GM19035 (cell line): Measurements from ENCODE around the gene CC2D1A.

Experiments
- ATAC-seq: cut with Tn5 transposase; IDR thresholded peaks from one replicate; pipeline ENCODE4 v1.9.1; 2021; ENCODE audit not compliant: unreplicated experiment

CC2D1A gene

DNA sequence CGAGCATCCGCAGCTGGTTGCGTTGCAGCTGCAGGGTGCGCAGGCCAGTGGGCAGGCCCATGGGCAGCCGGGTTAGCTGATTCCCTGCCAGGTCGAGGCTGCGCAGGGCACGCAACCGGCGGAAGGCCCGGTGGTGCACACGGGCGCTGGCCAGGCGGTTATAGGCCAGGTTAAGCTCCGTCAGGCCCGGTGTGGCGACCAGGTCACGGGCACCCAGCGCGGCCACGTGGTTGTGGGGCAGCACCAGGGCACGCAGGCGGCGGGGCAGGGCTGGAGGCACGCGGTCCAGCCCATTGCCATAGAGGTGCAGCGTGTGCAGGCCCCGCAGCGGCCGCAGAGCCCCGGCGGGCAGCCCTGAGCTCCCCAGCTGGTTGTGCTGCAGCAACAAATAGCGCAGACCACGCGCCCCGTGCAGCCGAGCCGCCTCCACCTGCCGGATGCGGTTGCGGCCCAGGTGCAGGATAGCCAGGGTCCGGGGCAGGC, 27.0 kb downstream of the CC2D1A start:
- no peak for ATAC-seq

DNA sequence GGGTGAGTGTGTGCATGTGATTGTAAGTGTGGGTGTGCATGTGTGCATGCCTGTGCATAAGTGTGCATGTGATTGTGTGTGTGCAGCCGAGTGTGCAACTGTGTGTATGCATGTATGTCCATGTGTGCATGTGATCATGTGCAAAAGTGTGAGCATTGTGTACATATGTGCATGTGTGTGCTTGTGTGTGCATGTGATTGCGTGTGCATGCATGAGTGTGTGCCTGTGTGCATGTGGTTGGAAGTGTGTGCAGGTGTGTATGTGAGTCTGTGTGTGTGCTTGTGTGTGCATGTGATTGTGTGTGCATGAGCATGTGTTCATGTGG, 28.7 kb downstream of the CC2D1A start:
- ATAC-seq, result no peak

DNA sequence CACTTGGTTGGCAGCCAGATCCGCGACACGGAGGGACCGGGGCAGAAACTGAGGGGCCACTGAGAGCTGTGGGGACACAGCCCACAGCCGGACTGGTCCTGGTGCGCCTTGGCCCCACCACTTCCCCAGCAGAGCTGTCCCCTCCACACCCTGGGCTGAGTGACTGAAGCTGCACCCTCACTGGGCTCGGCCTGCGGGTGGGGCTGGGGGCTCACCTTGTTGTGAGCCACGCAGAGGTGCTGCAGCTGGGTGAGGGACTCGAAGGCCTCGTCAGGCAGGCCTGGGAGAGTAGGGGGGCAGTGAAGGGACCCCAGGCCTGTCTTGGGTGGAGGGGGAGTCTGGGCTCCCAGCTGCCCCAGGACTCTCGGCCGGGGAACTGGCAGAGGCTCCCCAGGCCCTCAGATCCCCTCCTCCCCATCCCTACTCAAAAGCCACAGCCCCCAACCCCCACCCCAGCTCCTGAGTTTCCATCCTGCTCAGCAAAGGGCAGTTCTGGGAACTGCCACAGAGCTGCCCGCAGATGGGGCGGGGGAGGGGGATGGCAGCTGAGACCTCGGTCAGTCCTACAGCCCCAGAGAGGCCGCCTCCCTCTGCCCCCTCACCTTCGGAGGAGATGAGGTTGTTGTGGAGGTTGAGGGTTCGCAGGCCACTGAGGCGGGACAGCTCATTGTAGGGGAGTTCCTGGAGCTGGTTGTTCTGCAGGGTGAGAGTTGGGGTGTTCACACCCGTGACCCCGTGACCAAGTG, 29.9 kb downstream of the CC2D1A start:
- ATAC-seq, result no peak

DNA sequence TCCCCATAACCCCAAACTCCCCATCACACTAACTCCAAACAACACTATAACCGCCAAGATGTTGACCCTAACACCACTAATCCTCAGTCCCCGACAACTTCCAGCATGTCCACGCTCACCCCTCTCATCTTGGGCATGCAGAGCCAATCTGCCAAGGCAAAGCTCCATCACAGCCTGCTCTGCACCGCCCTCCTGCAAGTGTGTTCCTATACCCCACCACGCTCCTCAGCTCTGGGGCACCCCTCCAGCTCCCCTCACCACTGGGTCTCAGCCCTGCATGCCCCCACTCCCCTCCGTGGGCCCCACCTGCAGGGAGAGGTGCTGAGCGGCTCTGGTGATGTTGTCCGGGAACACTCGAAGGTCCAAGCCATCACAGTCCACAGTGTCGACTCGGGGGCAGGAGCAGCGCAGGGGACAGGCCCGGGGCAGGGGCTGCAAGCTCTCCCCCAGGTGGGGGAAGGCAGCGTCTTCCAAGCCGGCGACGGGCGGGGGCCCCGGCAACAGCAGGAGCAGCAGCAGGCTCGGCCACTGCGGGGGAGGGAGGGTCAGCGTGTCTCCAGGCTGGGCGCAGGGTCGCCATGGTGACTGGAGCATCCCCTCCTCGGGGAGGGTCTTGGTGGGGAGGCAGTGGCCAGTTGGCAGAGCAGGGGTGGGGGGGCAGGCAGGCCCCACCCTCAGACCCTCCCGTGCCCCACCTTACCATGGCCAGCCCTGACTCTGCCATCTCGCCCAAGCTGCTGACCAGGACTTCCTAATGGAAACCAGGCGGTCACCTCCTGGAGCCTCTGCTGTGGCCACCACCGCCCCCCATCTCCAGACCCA, 31.7 kb downstream of the CC2D1A start:
- ATAC-seq, result no peak

DNA sequence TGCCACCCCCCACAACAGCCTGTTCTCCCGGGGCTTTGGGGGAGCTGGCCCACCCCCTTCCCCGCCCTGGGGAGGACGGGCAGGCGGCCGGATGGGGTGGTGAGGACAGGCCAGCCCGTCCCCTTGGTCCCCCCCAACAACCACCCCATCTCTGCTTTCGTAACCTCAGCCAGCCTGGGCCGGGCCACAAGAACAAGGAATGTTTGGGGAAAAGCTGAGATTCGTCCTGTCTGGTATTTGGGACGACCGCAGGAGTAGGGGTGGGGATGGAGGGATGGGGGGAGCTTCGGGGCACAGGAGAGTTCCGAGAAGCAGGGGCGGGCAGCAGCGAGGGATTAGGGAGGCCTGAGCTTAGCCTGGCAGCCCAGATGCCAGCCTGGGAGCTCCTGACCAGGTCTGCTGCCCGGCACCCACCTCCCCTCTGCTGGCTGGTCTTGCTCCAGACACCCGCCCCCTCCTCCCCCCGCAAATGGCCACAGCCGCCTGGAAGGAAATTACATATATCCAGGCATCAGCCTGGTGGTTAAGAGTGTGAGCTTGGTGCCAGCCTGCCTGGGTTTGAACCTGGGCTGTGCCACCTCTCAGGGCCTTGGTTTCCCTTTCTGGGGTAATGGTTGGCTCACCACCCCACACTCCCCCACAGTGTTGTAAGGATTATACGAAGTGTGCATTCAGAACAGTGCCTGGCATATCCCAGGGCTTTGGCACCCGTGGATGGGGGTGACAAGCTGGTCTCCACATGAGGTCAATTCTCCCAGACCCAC, 32.5 kb downstream of the CC2D1A start, which contains the start of gene PODNL1:
Gene PODNL1 (minus strand): TSS at position 117 of the 764 bp plus-strand sequence. CDS start 236 bp downstream, outside the sequence.
- ATAC-seq, result no peak

DNA sequence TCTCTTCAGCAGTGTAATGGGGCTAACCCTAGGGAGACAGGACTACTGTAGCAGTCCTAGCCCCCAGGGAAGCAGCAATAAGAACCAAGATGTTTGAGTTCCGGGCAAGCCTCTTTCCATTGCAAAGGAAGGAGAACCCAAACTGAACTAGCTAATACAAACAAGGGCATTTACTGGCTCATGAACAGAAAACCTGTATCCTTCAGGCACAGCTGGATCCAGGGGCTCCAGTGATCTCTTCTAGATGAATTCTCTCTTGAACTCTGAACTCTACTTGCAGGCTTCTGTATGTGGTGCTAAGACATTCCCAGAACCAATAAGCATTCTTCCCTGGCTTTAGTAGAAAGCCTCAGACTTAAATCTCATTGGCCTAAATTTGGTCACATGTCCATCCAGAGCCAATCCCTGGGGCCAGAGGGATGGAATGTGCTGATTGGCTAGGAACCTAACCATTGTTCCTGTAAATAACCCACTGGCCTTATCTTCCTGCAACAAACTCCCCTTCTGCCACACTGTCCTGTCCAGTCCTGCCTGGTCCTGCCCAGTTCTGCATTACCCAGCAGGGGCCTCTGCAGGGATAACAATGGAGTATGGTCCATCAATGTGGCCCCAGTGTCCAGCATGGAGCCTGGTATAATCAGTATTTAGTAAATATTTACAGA, 36.2 kb downstream of the CC2D1A start:
- ATAC-seq, result no peak

DNA sequence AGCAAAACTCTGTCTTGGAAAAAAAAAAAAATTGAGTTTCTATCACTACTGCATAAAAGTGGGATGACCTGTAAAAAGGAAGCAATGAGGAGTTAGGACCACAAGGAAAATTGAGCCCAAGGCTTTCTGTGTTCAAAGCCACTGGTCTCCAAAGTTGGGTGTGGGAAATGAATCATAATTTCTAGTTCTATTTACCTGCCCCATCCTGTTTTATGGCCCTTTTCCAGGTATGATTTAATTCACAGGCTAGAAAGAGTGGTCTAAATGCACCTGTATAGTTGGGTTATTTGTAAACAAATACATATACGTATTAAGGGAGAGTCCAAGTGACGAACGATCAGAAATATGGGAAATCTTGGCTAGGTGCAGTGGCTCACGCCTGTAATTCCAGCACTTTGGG, 40.4 kb downstream of the CC2D1A start:
- no peak for ATAC-seq

DNA sequence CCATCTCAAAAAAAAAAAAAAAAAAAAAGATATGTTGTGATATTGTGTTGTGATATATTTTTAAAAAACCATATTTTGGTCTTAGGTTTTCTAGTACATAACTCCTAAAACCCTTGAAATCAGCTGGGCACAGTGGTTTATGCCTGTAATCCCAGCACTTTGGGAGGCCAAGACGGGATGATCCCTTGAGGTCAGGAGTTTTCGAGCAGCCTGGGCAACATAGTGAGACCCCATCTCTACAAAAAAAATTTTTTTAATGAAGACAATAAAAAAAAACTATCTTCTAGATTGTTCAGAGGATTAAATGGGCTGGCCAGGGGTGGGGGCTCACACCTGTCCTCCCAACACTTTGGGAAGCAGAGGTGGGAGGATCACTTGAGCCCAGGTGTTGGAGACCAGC, 45.0 kb downstream of the CC2D1A start:
- no peak for ATAC-seq

DNA sequence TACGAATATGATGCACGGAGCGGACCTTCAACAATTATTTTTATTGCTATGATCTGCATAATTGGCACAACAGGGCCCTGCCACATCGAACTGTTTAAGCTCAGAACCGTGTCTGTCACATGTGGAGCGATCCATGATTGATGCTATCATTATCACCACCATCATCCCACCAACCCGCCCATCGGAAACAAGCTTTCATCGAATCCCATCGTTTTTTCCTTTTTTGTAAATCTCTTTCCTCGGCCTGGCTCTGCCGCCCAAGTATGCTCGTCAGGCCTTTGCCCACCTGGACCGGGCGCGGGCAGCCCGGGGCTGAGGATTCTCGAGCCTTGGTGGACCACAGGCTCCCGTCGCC, 45.8 kb downstream of the CC2D1A start:
- ATAC-seq, result peak; percentile 6

DNA sequence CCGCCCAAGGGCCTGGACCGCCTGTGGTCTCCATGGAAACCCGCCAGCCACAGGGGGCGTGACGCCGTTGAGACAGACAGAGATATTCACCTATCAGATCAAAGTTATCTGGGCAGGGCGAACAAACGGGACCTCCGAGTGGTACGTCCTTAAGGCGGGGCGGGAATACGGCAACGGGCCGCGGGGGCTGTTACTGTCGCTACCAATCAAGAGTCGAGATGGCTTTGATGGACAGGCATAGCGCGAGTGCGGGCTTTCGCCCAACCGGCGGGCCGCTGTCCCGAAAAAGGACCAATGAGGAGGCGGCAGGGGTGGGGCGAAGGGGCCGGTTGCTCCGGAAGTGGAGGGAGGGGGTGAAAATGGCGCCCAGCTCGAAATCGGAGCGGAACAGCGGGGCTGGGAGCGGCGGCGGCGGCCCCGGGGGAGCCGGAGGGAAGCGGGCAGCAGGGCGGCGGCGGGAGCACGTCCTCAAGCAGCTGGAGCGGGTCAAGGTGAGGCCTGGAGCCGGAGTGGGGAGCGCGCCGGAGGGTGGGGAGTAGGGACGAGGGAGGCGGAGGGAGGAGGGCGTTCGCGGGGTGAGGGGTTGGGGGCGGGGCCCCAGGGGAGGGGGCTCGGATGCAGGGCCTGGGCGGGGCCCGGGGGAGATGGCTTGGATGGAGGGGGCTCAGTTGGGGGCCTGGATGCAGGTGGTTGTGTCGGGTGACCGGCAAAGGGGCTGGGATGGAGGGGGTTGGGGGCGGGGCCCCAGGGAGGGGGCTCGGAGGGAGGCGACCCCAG, 46.3 kb downstream of the CC2D1A start, which contains the start of gene DCAF15:
Gene DCAF15 (plus strand): TSS at position 356 of the 777 bp plus-strand sequence. CDS start 4 bp downstream, at position 360.
- ATAC-seq, result peak; percentile 98

DNA sequence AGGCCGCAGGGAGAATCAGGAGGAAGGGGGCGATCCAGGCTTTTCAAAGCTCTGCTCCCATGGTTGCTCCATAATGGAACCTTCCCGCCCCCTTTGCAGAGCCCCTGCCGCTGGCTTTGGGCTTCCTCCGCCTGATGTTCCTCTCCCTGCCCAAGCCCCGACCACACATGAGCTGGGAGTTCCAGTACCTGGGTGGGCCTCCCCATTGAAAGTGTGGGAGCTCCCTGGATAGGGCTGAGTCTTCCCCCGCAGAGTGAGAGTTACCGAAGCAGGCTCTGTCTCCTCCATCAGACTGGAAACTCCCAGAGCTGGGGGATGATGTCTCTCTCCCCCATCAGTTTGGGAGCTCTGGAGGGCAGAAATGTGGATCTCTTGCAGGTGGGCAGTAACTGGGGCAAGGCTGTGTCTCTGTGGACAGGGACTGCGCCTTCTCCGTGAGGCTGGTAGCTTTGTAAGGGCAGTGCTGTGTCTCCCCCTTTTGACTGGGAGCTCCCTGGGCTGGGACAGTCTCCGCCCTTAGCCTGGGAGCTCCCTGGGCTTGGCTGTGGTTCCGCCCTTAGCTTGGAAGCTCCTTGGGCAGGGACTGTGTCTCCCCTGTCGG, 47.0 kb downstream of the CC2D1A start:
- no peak for ATAC-seq

DNA sequence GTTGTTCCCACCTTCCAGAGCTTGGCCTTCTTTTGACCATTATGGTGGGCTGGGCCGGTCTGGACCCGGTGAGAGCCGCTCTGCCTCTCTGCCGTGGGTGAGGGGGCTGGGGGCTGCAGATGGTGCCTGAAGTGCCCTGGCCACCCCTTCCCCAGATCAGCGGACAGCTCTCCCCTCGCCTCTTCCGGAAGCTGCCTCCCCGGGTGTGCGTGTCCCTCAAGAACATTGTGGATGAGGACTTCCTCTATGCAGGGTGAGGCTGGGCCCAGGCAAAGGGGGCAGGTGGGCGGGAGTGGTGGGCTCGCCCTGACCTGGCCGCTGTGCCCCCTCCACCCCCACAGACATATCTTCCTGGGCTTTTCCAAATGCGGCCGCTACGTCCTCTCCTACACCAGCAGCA, 48.2 kb downstream of the CC2D1A start:
- ATAC-seq, result no peak

DNA sequence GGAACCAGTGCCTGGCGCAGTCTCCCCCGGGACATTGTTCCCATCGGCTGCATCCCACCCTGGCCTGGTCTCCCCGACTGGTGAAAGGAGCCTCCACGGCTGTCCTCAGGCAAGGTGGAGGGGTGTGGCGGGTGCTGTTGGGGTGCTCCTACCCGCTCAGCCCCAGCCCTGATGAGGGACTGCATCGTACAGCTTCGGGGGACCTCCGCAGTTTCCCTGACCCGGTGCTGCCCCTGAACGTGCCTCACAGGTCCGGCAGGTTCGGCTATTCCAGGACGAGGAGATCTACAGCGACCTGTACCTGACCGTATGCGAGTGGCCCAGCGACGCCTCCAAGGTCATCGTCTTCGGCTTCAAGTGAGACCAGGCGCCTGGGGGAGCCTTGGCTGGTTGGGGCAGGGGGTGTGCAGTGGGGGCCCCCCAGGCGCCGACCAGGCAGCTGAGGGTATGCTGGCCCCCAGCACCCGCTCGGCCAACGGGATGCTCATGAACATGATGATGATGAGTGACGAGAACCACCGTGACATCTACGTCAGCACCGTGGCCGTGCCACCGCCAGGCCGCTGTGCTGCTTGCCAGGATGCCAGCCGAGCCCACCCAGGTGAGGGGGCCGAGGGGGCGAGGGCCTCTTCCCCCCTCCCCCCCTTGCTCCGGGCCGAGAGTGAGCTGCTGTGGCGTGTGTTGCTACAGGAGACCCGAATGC, 49.8 kb downstream of the CC2D1A start:
- ATAC-seq, result no peak

DNA sequence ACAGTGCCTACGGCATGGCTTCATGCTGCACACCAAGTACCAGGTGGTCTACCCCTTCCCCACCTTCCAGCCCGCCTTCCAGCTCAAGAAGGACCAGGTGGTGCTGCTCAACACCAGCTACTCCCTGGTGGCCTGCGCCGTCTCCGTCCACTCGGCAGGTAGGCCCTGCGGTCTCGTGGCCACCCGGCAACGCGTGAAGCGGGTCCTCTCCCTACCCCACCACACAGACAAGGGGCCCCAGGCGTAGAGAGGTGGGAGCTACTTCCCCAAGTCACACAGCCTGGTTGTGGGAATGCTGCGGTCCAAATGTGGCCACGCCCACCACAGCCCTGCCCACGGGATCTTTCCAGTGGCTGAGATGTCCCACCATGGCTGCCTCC, 50.4 kb downstream of the CC2D1A start:
- ATAC-seq, result no peak

DNA sequence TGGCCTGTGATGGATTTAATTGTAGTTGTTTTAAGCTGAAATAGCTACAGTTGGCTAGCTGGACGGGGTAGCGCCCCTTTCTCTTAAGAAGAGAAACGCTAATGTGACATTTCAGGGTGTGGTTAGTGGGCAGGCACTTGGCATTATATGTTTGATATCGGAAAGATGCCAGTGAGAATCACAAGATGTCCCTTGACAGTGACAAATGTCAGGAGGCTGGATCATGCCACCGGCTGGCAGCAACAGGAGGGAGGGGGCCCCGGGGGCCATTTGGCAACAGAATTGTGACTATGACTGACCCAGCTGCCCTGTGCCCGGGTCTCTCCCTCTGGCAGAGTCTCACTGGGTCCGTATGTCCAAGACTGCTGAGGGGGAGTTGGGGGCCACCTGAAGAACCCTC, 51.0 kb downstream of the CC2D1A start:
- no peak for ATAC-seq

DNA sequence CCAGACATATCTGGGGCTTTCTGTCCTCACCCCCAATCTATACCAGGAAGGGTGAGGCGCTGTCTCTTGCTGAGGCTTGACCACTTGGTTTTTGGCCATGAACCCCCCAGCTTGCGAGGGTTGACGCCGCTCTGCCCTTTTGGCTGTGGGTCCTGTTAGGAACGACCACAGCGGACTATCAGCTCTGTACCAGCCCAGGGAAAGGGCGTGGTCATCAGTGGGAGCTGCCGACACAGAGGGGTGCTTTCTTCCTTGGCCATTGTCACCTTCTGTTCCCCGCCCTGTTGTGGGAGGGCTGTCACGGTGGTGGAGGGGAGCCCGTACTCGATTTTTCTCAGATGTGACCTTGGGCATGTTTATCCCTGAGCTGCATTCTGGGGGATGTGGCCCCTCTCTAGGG, 52.0 kb downstream of the CC2D1A start:
- ATAC-seq, result no peak

DNA sequence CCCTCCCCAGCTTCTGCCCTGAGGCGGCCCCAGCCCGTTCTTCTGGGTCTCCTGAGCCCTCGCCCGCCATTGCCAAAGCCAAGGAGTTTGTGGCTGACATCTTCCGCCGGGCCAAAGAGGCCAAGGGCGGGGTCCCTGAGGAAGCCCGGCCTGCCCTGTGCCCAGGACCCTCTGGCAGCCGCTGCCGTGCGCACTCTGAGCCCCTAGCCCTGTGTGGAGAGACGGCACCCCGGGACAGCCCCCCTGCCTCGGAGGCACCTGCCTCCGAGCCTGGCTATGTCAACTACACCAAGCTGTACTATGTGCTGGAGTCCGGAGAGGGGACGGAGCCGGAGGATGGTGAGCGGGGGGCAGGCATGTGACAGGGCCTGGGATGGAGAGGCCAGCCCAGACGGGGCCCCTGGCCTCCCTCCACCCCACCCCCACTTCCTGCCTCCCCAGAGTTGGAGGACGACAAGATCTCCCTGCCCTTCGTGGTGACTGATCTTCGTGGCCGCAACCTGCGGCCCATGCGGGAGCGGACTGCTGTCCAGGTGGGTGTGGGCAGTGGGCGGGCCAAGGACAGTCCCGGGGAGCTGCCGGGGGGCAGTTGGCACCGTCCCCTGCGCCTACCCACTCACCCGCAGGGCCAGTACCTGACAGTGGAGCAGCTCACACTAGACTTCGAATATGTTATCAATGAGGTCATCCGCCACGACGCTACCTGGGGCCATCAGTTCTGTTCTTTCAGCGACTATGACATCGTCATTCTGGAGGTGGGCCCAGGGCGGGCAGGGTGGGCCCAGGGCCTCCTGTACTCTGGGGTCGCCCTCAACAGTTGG, 53.4 kb downstream of the CC2D1A start:
- ATAC-seq, result no peak
